Right renal pelvis (tissue), 4 donors: ENCODE results near the gene GALM. TPM values are rescaled to one million over a fixed set of nuclear protein-coding genes. Genes with fewer than 3 reads are reported as not detected.
"Not testable (repeated sequence)": the region's sequence is repeated elsewhere in the genome, so short reads cannot be mapped to it uniquely, and the experiment has no call there.

ENCODE experiments used
- DNase-seq, 4 donors: peaks; one replicate each; pipeline ENCODE4 v3.0.0-alpha.2; 2013; ENCODE audit warnings: low read depth in 4 of 4, low spot score in 3 of 4, missing footprints in 1 of 4
- polyA plus RNA-seq, 4 donors: library from polyadenylated mRNA; unstranded; fragments of 120-200 nt; gene quantifications; one replicate each; pipeline ENCODE4 v1.2.1, GENCODE V29; 2013; ENCODE audit not compliant: insufficient read length in 4 of 4

The GALM gene
- polyA plus RNA-seq, 4 donors: 60.5 to 63.8 (median 61.9) TPM

DNA sequence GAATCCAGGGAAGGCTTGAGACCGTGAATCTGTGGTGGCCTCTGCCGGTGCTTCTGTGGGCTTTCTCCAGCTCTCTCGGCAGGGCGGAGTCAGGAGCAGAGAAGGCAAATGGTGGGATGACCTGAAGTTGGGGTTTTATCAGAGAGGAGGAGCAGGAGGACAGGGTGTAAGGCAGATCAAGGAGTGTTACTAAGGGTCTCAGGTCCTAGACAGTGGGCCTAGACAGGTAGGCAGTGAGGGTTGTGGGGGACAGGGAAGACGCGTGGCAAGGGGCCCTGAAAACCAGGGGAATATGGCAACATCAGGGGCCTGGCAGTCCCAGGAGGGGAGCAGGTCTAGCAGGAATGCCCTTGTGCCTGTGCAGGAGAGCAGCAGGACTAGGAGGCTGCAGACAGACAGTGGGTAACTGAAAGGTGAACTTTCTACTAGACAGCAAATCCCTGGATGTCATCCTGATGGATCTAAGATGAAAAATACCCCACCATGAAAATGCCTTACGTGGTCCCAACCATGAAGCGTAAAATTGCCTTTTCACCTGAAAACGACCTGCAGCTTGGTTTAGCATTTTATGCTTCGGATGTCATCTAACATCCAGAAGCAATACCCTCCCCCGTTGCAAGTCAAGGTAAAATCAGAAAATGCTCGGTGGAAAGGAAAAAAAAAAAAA is 43.1 kb downstream of the GALM start:
- no peak for DNase-seq

DNA sequence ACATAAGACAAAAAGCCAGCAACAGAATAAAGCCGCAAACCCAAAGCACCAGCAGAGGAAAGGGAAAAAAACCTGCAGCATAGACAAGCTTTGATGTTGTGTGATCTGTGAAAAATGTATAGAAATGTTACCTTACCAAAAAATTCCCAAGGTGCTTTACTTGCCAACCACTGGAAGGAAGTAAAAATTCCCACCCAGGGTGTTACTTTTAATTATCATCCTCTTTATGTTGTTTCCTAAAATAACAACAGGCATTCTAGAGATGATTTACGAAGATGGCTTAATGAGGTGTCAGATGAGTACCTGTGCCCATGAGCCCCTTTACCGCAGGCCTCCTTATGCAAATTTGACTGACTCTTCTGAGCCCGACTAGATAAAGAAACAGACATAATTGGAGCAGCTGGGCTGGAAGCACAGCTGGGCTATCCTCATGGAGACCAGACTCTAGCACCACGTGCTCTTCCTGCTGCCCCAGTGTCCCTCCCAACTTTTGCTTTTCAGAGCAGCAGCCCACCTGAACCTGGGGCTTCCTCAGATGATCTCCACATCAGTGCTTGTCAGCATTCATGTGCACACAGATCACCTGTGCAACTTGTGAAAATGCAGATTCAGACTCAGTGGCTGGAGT is 43.8 kb downstream of the GALM start:
- no peak for DNase-seq

DNA sequence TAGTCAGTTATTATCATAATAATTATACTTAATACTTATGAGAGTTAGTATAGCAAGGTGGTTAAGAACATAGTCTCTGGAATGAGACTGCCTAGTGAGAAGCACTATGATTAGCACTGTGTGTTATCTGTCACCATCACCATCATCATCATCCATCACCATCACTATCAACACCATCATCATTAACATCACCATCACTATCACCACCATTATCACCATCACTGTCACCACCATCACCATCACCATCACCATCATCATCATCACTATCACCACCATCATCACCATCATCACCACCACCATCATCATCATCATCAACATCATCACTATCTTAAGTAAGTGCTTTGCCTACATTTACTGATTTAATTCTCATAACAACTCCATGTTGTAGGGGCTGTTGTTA is 45.6 kb downstream of the GALM start:
- no peak for DNase-seq

DNA sequence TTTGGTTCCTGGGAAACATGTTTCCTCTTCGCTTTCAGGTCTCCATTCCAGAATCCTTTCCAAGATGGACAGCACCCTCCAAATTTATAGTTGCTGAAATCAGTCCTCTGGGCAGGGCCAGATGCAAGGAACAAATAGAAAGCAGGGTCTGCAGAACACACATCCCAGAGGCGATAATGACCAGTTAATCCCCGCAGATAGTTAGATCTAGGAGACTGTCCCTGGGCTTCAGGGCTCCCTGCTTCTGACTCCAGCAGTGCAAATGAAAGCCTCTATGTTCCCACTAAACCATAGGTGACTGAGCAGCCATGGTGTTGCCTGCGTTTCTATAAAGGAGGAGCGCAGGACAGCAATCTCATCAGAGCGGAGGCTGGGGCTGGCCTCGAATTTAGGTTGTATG is 46.5 kb downstream of the GALM start:
- no peak for DNase-seq

DNA sequence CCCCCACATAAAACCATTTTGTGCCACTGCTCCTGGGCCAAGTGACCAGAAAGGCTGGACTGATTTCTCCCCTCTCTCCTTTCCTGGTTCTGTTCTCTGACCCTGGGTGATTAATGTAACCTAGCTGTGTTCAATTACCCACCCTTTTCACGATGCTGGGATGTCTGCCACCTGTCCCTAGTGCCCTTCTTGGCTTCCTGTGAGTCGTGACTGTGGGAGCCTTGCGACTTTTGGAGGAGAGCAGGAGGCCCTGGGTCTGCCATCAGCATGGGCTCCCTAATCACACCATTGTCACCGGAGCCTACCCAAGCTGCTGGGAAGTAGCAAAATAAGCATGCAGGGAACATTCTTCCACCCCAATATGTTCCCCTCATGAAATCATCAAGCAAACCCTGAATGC is 47.0 kb downstream of the GALM start:
- no peak for DNase-seq

DNA sequence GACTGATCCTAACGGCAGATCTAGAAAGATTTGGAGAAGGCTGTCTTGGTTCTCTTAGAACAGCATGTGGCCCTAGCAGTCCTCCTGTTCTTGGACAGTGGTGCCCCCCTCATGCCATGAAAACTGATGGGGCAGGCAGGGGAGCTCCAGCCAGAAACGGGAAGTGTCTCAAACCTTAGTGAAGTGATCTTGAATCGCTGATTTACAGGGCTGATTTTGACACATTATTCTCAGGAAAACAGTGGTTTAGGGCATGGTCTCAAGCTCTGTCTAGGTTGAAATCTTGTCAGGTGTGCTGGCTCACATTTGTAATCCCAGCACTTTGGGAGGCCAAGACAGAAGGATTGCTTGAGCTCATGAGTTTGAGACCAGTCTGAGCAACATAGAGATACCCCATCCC is 47.4 kb downstream of the GALM start:
- no peak for DNase-seq

DNA sequence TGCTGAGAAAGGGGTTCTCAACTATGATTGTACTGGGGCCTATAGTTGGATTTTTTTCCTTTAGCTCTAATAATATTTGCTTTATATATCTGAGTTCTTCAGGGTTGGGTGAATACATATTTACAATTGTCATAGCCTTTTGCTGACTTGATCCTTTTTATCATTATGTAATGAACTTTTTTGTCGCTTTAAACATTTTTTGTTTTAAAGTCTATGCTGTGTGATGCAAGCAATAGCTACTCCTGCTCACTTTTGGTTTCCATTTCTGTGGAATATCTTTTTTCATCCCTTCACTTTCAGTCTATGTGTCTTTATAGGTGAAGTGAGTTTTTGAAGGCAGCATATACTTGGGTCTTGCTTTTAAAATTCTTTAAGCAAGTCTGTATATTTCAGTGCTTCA is 49.0 kb downstream of the GALM start:
- not testable (repeated sequence) for DNase-seq

DNA sequence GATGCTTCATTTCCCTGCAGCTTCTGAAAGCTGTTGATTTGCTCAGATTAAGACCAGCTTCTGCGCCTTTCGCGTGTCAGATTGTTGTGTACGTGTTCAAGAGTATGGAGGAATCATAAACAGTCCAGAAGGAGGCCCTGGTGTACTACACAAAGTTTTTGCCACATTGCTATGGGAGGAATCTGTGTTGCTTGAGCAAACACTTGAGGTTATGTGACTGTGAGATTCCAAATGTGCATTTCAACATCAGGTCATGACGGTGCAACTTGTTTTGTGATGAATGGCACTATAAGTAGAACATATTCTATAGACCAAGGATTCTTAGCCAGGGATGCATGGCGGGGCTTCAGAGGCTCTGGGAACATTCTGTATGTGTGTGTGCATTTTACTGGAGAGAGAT is 50.3 kb downstream of the GALM start:
- no peak for DNase-seq

DNA sequence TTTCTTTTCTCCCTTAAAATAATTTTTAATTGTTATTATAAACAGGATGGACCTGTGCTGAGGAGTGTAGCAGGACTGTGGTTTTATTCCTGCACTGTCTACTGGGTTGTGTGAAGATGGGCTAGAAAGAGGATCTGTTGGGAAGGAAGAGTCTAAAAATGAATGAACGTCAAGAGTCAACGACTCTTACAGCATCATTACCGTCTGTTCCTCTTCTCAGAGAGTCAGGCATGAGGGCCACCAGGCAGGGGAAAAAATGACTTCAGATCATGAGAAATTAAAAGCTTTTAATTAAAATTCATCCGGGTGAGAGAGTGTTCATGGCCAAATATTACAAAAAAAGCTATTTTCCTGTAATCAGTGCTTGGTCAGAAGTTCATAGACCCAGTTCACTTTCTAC is 52.7 kb downstream of the GALM start:
- DNase-seq: no peak

DNA sequence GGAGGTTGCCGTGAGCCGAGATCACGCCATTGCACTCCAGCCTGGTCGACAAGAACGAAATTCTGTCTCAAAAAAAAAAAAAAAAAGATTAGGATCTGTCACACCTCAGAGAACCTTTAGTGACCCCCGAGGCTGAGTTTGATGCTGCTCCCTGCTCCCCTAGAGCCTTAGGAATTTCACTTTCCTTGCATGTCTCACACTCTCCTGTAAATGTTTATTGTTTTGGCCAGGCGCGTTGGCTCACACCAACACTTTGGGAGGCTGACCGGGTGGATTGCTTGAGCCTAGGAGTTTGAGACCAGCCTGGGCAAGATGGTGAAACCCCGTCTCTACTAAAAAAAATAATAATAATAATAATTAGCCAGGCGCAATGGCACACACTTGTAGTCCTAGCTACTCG is 53.8 kb downstream of the GALM start:
- no peak for DNase-seq

DNA sequence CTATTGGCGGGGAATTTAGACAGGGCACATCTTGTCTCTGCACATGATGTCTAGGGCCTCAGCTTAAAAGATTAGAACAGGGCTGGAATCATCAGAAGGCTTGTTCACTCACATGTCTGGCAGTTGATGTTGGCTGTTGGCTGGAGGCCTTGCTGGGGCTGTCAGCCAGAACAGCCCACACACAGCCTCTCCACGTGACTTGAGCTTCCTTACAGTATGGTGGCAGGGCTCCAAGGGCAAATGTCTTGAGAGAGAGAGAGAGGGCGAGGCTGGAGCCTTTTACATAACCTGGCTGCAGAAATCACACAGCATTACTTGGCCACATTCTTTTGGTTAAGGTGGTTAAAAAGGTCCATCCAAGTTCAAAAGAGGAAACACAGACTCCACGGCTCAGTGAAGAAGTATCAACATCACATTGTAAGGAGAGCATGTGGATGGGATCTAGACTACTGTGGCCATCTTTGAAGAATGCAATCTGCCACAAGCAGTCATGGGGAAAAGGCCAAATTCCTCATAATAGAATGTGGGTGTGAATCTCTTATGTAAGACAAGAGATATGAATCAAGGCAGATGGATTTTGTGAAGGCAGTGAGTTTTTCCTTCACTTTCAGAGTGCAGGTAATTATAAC is 54.8 kb downstream of the GALM start:
- DNase-seq: no peak

DNA sequence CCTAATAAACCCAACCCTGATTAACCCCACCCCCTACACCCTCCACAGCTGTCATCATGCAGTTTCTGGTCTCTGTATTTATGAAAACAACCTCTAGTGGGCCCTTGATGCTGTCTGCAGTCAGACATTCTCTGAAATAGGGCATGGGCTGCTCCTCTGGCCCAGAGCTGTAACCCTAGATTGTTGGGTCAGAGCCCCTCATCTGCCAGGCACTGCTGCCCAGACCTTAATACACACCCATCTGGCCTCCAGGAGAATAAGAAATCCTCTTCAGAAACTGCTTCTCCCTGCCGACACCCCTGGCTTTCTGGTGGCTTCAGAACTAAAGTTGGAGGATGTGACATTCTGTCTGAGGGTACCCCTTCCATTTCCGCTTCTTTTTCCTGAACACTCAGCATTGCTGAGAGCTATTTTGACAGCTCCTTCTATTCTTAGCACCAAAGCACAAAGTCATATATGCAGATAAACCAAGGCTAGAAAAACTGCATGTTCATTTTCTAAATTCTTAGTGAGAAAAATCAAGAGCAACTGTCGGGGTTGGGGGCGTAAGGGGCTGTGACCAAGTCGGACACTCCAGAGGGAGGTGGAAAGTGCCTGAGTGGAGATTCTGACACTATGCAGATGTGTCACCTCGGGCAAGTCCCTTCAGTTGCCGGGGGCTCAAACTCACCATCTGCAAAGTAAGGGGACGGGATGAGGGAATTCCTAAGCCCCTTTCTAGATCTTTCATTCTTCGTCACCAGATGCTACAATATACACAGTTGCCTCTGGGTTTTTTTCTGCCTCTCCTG is 56.6 kb downstream of the GALM start:
- DNase-seq: no peak

DNA sequence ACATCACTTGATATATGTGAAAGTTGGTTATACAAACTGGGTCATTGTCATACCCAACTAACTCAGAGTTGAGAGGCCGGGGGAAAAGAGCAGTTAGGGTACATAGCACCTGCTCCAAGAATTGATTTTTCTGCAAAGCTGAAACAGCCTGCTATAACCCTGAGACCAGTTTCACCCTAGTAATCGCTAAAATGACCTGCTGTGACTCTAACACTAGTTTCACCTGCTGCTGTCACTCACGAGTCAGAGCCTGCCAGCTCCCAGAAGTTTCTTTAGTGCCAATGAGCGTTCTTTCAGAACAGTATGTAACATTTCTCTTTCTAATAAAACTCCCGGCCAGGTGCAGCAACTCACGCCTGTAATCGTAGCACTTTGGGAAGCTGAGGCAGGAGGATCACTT is 57.3 kb downstream of the GALM start:
- DNase-seq: no peak

DNA sequence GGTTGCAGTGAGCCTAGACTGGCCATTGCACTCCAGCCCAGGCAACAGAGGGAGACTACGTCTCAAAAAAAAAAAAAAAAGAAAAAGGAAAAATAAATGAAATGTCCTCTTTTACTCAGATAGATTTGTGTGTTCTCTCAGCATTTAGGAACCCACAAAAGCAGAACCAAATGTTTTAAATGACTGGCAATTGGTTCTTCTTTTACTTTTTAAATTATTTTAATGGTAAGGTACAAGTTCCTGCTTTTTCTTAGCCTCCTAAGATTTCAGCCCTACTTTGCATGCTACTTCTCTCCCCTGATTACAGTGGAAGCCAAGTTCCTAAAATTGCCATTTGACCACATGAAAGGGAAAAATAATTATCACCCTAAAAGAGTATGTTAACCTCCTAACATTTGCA is 61.7 kb downstream of the GALM start:
- DNase-seq: no peak

DNA sequence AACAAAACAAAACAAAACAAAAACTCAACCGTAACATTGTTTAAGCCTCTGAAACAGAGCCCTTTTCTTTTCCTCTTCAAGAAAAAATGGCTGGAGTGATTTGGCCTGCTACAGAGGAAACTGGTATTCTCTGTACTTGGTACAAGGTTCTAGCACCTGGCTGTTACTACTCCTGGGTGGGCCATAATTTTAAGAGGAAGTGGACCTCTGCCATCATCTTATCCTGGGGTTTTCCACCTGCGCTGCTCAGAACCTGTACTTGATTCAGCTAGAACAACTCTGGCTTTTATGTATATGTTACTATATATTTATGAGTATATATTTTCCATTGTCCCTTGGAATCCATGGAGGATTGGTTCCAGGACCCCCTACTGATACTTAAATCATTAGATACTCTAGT is 62.8 kb downstream of the GALM start:
- DNase-seq: no peak

DNA sequence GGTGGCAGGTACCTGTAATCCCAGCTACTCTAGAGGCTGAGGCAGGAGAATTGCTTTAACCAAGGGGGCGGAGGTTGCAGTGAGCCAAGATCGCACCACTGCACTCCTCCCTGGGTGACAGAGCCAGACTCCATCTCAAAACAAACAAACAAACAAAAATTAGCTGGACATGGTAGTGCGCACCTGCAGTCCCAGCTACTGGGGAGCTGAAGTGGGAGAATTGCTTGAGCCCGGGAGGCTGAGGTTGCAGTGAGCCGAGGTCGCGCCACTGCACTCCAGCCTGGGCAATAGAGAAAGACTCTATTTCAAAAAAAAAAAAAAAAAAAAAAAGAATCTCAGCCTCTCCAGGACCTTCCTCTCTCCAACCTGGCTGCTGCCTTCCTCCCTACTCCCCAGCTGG is 65.2 kb downstream of the GALM start:
- no peak for DNase-seq

DNA sequence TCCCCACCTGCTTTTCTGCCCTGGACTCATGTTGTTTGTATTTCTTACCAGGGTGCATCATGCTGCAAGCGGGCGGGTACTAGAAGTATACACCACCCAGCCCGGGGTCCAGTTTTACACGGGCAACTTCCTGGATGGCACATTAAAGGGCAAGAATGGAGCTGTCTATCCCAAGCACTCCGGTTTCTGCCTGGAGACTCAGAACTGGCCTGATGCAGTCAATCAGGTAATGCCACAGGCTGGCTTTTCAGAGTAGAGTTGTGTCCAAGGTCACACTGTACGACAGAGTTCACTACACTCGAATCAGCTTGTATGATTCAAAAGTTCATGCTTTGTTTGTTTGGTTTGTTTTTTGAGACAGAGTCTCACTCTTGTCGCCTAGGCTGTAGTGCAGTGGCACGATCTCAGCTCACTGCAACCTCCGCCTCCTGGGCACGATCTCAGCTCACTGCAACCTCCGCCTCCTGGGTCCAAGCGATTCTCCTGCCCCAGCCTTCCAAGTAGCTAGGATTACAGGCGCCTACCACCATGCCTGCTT is 65.8 kb downstream of the GALM start:
- DNase-seq: no peak

DNA sequence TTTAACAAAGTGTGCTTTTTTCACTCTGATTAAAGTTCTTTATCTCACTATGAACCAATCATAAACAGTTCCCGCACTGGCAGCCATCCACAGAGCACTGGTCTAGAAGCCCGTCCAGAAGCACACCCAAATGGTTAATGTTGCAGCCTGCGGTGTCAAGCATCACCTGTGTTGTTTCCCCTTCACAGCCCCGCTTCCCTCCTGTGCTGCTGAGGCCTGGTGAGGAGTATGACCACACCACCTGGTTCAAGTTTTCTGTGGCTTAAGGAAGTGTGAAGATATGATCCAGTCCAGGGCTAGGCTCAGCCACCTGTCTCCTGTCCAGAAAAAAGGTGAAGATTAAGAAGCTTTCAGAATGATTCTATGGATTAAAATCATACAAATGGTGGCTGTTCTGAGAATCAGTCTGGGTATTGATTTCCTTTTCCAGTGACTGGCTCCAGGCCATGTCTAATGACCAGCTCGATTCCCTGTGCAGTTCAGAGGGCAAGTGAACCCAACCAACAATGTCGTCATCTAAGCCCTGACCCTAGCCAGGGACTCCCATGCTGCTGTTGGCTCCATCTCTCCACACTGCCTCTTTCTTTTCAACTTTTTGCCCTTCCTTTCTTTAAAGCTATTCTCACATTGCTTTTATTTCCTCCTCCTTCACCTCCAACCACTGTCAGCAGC is 67.5 kb downstream of the GALM start:
- no peak for DNase-seq

DNA sequence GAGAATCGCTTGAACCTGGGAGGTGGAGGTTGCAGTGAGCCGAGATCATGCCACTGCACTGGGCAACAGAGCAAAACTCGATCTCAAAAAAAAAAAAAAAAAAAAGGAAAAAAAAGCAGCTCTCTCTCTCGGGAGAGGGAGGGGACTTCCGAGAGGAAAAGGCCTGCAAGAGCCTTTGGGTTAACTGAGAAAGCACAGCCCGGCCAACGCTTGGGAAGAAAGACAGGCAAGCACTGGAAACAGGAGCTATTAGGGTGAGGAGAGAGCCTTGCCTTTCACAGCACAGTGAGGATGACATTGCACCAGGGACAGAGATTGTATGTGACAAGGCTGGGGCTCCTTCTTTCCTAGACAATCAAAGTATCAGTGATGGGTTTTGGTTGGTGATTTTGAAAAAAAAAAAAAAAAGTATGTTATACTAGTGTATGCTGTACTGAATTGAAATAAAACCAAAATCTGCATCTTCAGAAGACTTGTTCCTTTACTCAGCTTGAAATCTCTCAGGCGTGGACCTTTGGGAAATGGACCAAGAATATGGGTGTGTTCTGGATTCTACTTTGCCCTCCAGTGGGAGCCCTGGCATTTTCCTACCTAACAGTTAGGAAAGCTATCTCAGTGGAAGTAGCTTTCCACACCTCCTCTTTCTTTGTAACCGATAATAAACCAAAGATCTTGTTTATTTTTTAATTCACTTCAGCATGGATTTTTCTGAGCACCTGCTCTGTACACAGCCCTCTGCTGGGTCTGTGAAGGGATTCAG is 68.6 kb downstream of the GALM start:
- no peak for DNase-seq

DNA sequence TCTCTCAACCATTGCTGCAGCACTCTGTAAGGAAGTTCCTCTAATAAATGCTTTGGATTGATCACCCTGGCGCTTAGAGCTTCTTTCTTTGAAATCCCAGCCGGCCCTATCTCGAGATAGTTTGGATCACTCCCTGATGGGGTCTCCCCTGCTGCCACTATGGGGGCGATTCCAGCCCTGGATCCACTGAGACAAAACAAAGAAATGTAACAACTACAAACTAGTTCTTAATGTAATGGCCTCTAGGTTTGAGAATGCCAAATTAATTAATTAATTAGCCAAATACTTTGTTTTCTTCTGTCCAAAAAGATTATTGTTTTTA is 70.0 kb downstream of the GALM start:
- no peak for DNase-seq
